B cell (primary cell): ENCODE results near the gene RBM26.

Experiments used
- EZH2 ChIP-seq: IDR thresholded peaks from 2 replicates; pipeline ENCODE4 v1.6.1; 2012; ENCODE audit warnings: borderline replicate concordance, low read depth, mild to moderate bottlenecking, moderate library complexity, low read length; ENCODE audit not compliant: insufficient read depth, poor library complexity, severe bottlenecking
- TF ChIP-seq, protein P1 (sequence below): fragments of 200-600 bp; IDR thresholded peaks from one replicate; pipeline ENCODE4 v1.8.0; 2022; ENCODE audit warnings: antibody characterized with exemption, mild to moderate bottlenecking

DNA sequence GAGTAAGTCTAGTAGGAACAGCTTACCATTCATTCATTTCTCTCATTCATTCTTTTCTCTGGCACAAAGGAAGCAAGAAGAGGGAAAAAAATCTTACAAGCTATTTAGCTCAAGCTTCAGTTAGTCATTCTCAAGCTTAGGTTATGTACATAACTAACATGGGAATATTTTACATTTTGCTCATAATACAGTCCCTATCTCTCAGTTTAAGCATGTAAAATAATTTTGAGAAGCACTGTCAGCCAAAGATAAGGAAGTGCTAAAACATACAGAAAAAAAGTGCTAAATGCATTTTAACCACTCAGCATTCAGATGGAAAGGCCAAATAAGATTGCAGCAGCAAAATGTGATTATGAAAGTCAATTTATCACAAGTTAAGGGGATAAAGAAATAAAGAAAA lies 7.9 kb downstream of the RBM26 start:
- TF ChIP-seq, protein P1, sequence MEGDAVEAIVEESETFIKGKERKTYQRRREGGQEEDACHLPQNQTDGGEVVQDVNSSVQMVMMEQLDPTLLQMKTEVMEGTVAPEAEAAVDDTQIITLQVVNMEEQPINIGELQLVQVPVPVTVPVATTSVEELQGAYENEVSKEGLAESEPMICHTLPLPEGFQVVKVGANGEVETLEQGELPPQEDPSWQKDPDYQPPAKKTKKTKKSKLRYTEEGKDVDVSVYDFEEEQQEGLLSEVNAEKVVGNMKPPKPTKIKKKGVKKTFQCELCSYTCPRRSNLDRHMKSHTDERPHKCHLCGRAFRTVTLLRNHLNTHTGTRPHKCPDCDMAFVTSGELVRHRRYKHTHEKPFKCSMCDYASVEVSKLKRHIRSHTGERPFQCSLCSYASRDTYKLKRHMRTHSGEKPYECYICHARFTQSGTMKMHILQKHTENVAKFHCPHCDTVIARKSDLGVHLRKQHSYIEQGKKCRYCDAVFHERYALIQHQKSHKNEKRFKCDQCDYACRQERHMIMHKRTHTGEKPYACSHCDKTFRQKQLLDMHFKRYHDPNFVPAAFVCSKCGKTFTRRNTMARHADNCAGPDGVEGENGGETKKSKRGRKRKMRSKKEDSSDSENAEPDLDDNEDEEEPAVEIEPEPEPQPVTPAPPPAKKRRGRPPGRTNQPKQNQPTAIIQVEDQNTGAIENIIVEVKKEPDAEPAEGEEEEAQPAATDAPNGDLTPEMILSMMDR = no peak
- TF ChIP-seq EZH2 = no peak
